ENCODE data around the gene AWAT1. TPM values are rescaled to one million over a fixed set of nuclear protein-coding genes. Genes with fewer than 3 reads are reported as not detected.

AWAT1 gene
- total RNA-seq, 1 donor from 2014 or later = not detected

DNA sequence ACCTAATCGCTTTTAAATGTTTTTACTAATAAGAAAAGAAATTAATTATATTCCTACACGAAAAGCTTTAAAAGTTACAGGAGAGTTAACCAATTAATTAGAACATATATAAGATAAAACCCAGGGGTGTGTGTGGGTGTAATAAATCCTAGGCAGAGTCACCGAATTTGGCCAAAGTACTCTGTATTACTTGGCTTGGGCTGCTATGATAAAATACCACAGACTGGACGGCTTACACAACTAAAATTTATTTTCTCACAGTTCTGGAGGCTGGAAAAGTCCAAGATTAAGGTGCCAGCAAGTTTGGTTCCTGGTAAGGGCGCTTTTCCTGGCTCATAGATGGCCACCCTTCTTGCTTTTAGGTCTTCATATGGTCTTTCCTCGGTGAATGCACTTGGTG lies 10.4 kb downstream of the AWAT1 start:
- Mint-ChIP-seq H3K27me3 (ENCODE audit: low read depth, unreplicated experiment) (no peaks in the 10 kb centered on the region), H3K4me3 (ENCODE audit: unreplicated experiment) (no peak overlapping the region), H3K36me3 (ENCODE audit: low read depth, unreplicated experiment) (no peaks in the 10 kb centered on the region), H3K9me3 (ENCODE audit: unreplicated experiment) (no peaks in the 10 kb centered on the region), H3K4me1 (ENCODE audit: low read depth, unreplicated experiment) (no peaks in the 10 kb centered on the region), H3K27ac (ENCODE audit: unreplicated experiment) (no peak overlapping the region)
- Histone ChIP-seq H3K27me3 (ENCODE audit: insufficient read depth, low read length) (no peaks in the 10 kb centered on the region), H3K27ac (ENCODE audit: low read depth, low read length) (no peak overlapping the region), H3K79me2 (ENCODE audit: insufficient read depth, low read length) (no peaks in the 10 kb centered on the region), H3K9me3 (ENCODE audit: insufficient read depth, low read depth, low read length) (no peaks in the 10 kb centered on the region), H3K4me3 (ENCODE audit: insufficient read depth, low read depth, low read length) (no peak overlapping the region), H4K20me1 (ENCODE audit: insufficient read depth, low read length) (no peaks in the 10 kb centered on the region), H2AFZ (ENCODE audit: low read depth, low read length) (no peak overlapping the region), H3K4me1 (ENCODE audit: insufficient read depth, low read length) (no peaks in the 10 kb centered on the region), H3K36me3 (ENCODE audit: insufficient read depth, low read length) (no peaks in the 10 kb centered on the region), H3K4me2 (ENCODE audit: low read length) (no peak overlapping the region), H3K9ac (ENCODE audit: low read length) (no peak overlapping the region)
- FAIRE-seq = no peak
- TF ChIP-seq, protein P1, sequence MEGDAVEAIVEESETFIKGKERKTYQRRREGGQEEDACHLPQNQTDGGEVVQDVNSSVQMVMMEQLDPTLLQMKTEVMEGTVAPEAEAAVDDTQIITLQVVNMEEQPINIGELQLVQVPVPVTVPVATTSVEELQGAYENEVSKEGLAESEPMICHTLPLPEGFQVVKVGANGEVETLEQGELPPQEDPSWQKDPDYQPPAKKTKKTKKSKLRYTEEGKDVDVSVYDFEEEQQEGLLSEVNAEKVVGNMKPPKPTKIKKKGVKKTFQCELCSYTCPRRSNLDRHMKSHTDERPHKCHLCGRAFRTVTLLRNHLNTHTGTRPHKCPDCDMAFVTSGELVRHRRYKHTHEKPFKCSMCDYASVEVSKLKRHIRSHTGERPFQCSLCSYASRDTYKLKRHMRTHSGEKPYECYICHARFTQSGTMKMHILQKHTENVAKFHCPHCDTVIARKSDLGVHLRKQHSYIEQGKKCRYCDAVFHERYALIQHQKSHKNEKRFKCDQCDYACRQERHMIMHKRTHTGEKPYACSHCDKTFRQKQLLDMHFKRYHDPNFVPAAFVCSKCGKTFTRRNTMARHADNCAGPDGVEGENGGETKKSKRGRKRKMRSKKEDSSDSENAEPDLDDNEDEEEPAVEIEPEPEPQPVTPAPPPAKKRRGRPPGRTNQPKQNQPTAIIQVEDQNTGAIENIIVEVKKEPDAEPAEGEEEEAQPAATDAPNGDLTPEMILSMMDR (IDR thresholded peaks at IDR 0.05; ENCODE audit: insufficient read depth, low read depth, low read length) = no peak
- no peak for TF ChIP-seq EZH2 (IDR thresholded peaks at IDR 0.05; ENCODE audit: insufficient read depth, low read length)
- DNase-seq (ENCODE audit: low read depth) = peak; percentile 20

DNA sequence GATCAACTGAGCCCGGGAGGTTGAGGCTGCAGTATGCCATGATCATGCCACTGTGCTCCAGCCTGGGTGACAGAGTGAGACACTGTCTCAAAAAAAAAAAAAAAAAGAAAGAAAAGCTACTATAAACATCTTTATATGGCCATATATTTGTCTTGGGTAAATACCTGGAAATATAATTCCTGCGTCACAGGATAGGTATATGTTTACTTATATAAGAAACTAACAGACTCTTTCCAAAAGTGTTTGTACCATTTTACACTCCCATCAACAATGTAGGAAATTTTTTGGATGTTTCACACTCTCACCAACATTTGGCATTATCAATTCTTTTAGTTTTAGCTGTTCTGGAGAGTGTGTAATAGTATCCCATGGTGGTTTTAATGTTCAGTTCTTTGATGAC lies 12.8 kb downstream of the AWAT1 start:
- no peaks in the 10 kb centered on the region for H3K4me1 Mint-ChIP-seq (ENCODE audit: low read depth, unreplicated experiment)
- no peak overlapping the region for H3K4me3 Mint-ChIP-seq (ENCODE audit: unreplicated experiment)
- Histone ChIP-seq H3K9ac (ENCODE audit: low read length) (no peak overlapping the region), H3K4me1 (ENCODE audit: insufficient read depth, low read length) (no peaks in the 10 kb centered on the region), H3K4me3 (ENCODE audit: insufficient read depth, low read depth, low read length) (no peak overlapping the region), H3K79me2 (ENCODE audit: insufficient read depth, low read length) (no peaks in the 10 kb centered on the region), H3K27ac (ENCODE audit: low read depth, low read length) (no peak overlapping the region), H4K20me1 (ENCODE audit: insufficient read depth, low read length) (no peaks in the 10 kb centered on the region), H3K36me3 (ENCODE audit: insufficient read depth, low read length) (no peaks in the 10 kb centered on the region), H3K4me2 (ENCODE audit: low read length) (no peak overlapping the region), H3K27me3 (ENCODE audit: insufficient read depth, low read length) (no peaks in the 10 kb centered on the region), H2AFZ (ENCODE audit: low read depth, low read length) (no peak overlapping the region), H3K9me3 (ENCODE audit: insufficient read depth, low read depth, low read length) (no peaks in the 10 kb centered on the region)
- TF ChIP-seq, protein P1 (IDR thresholded peaks at IDR 0.05; ENCODE audit: insufficient read depth, low read depth, low read length) = no peak
- no peak for TF ChIP-seq EZH2 (IDR thresholded peaks at IDR 0.05; ENCODE audit: insufficient read depth, low read length)
- FAIRE-seq (peak; percentile 66), DNase-seq (ENCODE audit: low read depth) (no peak)
- H3K9me3 Mint-ChIP-seq (ENCODE audit: unreplicated experiment) = no peaks in the 10 kb centered on the region
- no peaks in the 10 kb centered on the region for H3K36me3 Mint-ChIP-seq (ENCODE audit: low read depth, unreplicated experiment)
- no peaks in the 10 kb centered on the region for H3K27me3 Mint-ChIP-seq (ENCODE audit: low read depth, unreplicated experiment)
- no peak overlapping the region for H3K27ac Mint-ChIP-seq (ENCODE audit: unreplicated experiment)

DNA sequence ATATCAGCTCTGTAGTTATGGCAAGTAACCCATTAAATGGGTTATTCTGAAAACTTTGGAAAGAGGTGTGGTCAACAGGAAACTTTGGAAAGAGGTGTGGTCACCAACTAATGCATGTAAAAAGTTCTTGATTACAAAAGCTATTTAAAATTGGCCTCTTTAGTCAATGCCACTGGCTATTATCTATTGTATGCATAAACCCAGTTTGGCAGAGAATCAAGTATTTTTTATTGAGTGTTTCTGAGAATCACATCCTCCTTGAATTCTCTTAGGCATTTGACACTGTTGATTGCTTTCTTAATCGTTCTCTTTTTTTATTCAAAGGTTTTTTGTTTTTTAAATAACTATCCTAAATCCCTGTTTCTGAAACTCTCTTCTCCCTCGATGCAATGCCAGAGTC lies 18.0 kb downstream of the AWAT1 start:
- no peak for TF ChIP-seq EZH2 (IDR thresholded peaks at IDR 0.05; ENCODE audit: insufficient read depth, low read length)
- TF ChIP-seq, protein P1 (IDR thresholded peaks at IDR 0.05; ENCODE audit: insufficient read depth, low read depth, low read length) = no peak
- H3K9me3 ChIP-seq (ENCODE audit: insufficient read depth, low read depth, low read length) = no peaks in the 10 kb centered on the region
- no peak overlapping the region for H3K4me3 ChIP-seq (ENCODE audit: insufficient read depth, low read depth, low read length)
- DNase-seq (ENCODE audit: low read depth) (no peak), FAIRE-seq (peak; percentile 34)
- H3K4me2 ChIP-seq (ENCODE audit: low read length) = no peak overlapping the region
- H2AFZ ChIP-seq (ENCODE audit: low read depth, low read length) = no peak overlapping the region
- H3K9ac ChIP-seq (ENCODE audit: low read length) = no peak overlapping the region
- H3K4me1 Mint-ChIP-seq (ENCODE audit: low read depth, unreplicated experiment) = peaks cover 19% of the 10 kb centered on the region
- H3K27ac Mint-ChIP-seq (ENCODE audit: unreplicated experiment) = no peak overlapping the region
- no peaks in the 10 kb centered on the region for H3K27me3 ChIP-seq (ENCODE audit: insufficient read depth, low read length)
- H3K36me3 Mint-ChIP-seq (ENCODE audit: low read depth, unreplicated experiment) = no peaks in the 10 kb centered on the region
- no peaks in the 10 kb centered on the region for H3K36me3 ChIP-seq (ENCODE audit: insufficient read depth, low read length)
- no peak overlapping the region for H3K4me3 Mint-ChIP-seq (ENCODE audit: unreplicated experiment)
- H3K27ac ChIP-seq (ENCODE audit: low read depth, low read length) = no peak overlapping the region
- no peaks in the 10 kb centered on the region for H3K79me2 ChIP-seq (ENCODE audit: insufficient read depth, low read length)
- no peaks in the 10 kb centered on the region for H3K4me1 ChIP-seq (ENCODE audit: insufficient read depth, low read length)
- no peaks in the 10 kb centered on the region for H3K9me3 Mint-ChIP-seq (ENCODE audit: unreplicated experiment)
- H3K27me3 Mint-ChIP-seq (ENCODE audit: low read depth, unreplicated experiment) = no peaks in the 10 kb centered on the region
- H4K20me1 ChIP-seq (ENCODE audit: insufficient read depth, low read length) = no peaks in the 10 kb centered on the region
